Right atrium auricular region (tissue), 2 donors: Measurements from ENCODE around the gene TOPBP1. TPM values are rescaled to one million over a fixed set of nuclear protein-coding genes. Genes with fewer than 3 reads are reported as not detected.

Source experiments
- DNase-seq: peaks from one replicate; pipeline ENCODE4 v3.0.0-alpha.2; 2019; ENCODE audit warnings: low spot score
- H3K27ac ChIP-seq, 2 donors: fragments of 200-600 bp; sonication (generic); 1 replicate in 1 of 2; 2 replicates in 1 of 2; pipeline ENCODE4 v1.5.1; 2016 to 2019
- H3K27me3 ChIP-seq, 2 donors: fragments of 200-600 bp; sonication (generic); one replicate each; pipeline versions ENCODE4 v1.5.1 to v1.6.0; 2017 to 2019
- H3K36me3 ChIP-seq: fragments of 200-600 bp; sonication (generic); one replicate; pipeline ENCODE4 v1.5.1; 2016
- H3K4me1 ChIP-seq, 2 donors: fragments of 200-600 bp; sonication (generic); one replicate each; pipeline versions ENCODE4 v1.5.1 to v1.6.0; 2017 to 2019
- H3K4me3 ChIP-seq, 2 donors: fragments of 200-600 bp; sonication (generic); 1 replicate in 1 of 2; 2 replicates in 1 of 2; pipeline ENCODE4 v1.5.1; 2017 to 2019; ENCODE audit warnings: mild to moderate bottlenecking in 1 of 2, moderate library complexity in 1 of 2
- H3K9me3 ChIP-seq, 2 donors: fragments of 200-600 bp; sonication (generic); one replicate each; pipeline ENCODE4 v1.5.1; 2019
- CTCF ChIP-seq, 2 donors: fragments of 200-600 bp; sonication (generic); IDR thresholded peaks; one replicate each; pipeline ENCODE4 v1.5.1; 2019; ENCODE audit warnings: antibody characterized with exemption in 2 of 2
- total RNA-seq, 2 donors: library from RNA; depleted of rRNA; stranded (reverse); fragments of >200 nt; gene quantifications; one replicate each; pipeline ENCODE4 v1.1.0, GENCODE V29; 2016

Gene TOPBP1
- total RNA-seq, 2 donors from 2014 or later, result 10.5 to 11.1 TPM

GRCh38 chr3:133659806-133660205, 1.9 kb downstream of the TOPBP1 start:
- H3K27ac ChIP-seq, result no peak overlapping the region
- H3K4me3 ChIP-seq, result no peak overlapping the region
- TF ChIP-seq CTCF (IDR thresholded peaks at IDR 0.05), result no peak
- DNase-seq, result no peak
- H3K27me3 ChIP-seq, result no peaks in the 10 kb centered on the region
- H3K4me1 ChIP-seq, result peaks cover 0 to 22% of the 10 kb centered on the region in 2 donors
- H3K9me3 ChIP-seq, result no peaks in the 10 kb centered on the region
- peaks cover 12% of the 10 kb centered on the region for H3K36me3 ChIP-seq

- peaks cover 32% of the 10 kb centered on the region for H3K36me3 ChIP-seq
- DNase-seq, result no peak
- no peaks in the 10 kb centered on the region for H3K9me3 ChIP-seq
- no peak overlapping the region for H3K4me3 ChIP-seq
- peaks cover 0 to 10% of the 10 kb centered on the region in 2 donors for H3K4me1 ChIP-seq
- no peak for TF ChIP-seq CTCF (IDR thresholded peaks at IDR 0.05)
- H3K27me3 ChIP-seq, result no peaks in the 10 kb centered on the region
- no peak overlapping the region for H3K27ac ChIP-seq
Measured at GRCh38 chr3:133655731-133656515, 5.8 kb downstream of the TOPBP1 start.

GRCh38 chr3:133649486-133650068, 12.2 kb downstream of the TOPBP1 start:
- H3K9me3 ChIP-seq, result no peaks in the 10 kb centered on the region
- peaks cover 27% of the 10 kb centered on the region for H3K36me3 ChIP-seq
- TF ChIP-seq CTCF (IDR thresholded peaks at IDR 0.05), result no peak
- no peaks in the 10 kb centered on the region for H3K4me1 ChIP-seq
- no peak for DNase-seq
- no peak overlapping the region for H3K27ac ChIP-seq
- no peaks in the 10 kb centered on the region for H3K27me3 ChIP-seq
- H3K4me3 ChIP-seq, result no peak overlapping the region

GRCh38 chr3:133644768-133645167, 17.0 kb downstream of the TOPBP1 start:
- no peak overlapping the region for H3K4me3 ChIP-seq
- TF ChIP-seq CTCF (IDR thresholded peaks at IDR 0.05), result no peak
- H3K27ac ChIP-seq, result no peak overlapping the region
- H3K9me3 ChIP-seq, result no peaks in the 10 kb centered on the region
- H3K27me3 ChIP-seq, result no peaks in the 10 kb centered on the region
- DNase-seq, result no peak
- no peaks in the 10 kb centered on the region for H3K4me1 ChIP-seq
- peaks cover 30% of the 10 kb centered on the region for H3K36me3 ChIP-seq

GRCh38 chr3:133643611-133644010, 18.1 kb downstream of the TOPBP1 start:
- Histone ChIP-seq H3K4me3 (no peak overlapping the region), H3K36me3 (peaks cover 35% of the 10 kb centered on the region), H3K9me3 (no peaks in the 10 kb centered on the region), H3K27me3 (no peaks in the 10 kb centered on the region), H3K4me1 (no peaks in the 10 kb centered on the region), H3K27ac (no peak overlapping the region)
- DNase-seq, result no peak
- no peak for TF ChIP-seq CTCF (IDR thresholded peaks at IDR 0.05)
